ENCODE data around the gene CHRM4.

The CHRM4 gene

DNA sequence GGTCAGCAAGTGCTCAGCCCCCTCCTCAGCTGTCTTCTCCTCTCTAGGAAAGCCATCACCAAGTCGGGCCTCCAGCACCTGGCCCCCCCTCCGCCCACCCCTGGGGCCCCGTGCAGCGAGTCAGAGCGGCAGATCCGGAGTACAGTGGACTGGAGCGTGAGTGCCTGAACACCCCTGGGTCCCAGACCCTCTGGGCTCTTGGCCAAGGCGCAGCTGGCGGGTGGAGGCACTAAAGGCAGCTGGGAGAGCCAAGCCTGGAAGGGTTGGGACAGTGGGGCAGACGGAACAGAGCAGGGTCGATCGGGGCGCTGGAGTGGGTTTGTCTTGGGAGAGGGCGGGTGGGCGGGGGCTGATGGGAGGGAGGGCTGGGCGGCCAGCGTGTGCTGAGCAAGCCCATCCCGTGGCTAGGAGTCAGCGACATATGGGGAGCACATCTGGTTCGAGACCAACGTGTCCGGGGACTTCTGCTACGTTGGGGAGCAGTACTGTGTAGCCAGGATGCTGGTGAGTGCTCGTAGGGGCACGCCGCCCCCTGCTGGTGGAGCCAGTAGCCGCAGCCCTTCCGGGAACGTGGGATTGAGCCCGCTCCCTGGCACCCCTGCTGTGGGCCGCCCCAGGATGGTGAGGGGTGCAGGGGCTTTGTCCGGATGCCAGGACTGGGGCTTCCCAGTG lies 24.2 kb downstream of the CHRM4 start:
- FAIRE-seq = no peak

DNA sequence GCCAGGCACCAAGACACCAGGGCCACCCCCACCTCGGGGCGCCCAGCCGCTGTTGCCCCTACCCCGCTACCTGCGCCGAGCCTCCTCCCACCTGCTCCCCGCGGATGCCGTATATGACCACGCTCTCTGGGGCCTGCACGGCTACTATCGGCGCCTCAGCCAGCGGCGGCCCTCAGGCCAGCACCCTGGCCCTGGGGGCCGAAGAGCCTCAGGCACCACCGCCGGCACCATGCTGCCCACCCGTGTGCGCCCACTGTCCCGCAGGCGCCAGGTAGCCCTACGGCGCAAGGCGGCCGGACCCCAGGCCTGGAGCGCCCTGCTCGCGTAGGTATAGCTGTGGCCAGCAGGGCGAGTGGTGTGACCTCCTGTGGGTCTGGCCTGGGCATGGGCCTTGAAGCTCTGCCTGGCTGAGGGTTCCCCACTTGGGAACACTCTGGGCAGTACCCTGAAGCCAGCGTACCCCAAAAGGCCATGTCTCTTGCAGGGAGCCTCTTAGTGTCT lies 24.9 kb downstream of the CHRM4 start:
- FAIRE-seq = no peak

DNA sequence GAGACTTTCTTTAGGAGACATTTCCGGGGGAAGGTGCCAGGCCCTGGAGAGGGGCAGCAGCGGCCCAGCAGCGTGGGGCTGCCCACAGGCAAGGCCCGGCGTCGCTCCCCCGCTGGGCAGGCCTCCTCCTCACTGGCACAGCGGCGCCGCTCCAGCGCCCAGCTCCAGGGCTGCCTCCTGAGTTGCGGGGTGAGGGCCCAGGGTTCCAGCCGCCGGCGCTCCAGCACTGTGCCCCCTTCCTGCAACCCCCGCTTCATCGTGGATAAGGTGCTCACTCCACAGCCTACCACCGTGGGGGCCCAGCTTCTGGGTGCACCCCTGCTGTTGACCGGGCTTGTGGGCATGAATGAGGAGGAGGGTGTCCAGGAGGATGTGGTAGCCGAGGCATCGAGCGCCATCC lies 25.3 kb downstream of the CHRM4 start:
- no peak for FAIRE-seq

DNA sequence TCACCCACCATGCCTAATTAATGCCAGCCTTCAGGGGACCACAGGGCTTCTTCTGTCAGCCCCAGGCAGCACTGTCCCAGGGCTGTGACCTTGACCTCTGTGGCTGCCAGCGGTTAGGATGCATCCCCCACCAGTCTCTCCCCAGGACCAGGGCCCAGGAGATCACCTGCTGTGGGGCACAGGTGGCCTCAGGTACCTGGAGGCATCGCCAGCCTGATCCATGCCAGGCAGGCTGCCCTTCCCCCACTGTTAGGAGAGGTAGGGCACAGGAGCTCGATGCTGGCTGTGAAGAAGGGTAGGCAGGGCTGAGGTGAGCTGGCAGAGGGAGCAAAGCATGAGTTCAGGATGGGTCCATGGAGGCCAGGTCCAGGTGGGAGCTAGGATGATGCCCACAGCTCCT lies 26.8 kb downstream of the CHRM4 start:
- no peak for FAIRE-seq

DNA sequence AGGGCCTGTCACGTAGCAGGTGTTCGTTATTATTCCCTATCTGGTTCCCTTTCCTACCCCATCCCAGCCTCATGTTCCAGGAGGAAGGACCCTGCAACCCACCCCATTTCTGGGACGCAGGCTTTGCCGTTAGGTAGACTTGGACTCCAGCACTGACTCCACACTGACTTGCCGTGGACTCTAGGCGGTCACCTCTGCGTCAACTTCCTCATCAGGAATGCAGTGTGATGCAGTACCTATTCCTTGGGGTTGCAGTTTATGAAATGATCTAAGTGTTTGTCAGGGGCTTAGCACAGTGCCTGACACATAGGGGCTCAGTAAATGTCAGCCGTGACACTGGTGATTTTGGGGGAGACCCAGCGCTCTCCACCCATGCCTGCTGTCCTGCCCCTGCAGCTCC lies 27.5 kb downstream of the CHRM4 start:
- no peak for FAIRE-seq

DNA sequence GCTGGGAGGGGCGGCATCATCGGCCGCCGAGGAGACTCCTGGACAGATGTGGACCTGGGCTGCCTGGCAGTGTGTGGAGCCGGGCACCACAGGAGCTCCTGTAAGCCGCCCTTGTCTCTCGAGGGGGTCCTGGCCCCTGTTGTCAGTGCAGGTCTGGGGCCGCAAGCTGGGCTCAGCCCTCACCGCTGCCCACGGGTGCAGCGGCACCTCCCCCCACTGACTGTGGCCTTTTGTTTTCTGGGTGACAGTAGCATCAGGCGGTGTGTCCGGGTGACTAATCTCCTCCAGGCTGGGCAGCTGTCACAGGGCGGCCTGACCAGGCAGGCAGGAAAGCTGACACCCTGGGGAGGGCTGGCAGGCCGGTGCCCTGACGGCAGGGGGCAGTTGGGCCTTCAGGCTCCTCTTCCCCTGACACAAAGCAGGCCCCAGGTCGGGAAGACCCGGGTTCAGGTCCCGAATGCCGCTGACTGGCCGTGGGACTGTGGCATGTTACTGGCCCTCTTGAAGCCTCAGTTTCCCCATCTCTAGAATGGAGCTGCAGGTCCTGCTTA lies 28.0 kb downstream of the CHRM4 start:
- no peak for FAIRE-seq

DNA sequence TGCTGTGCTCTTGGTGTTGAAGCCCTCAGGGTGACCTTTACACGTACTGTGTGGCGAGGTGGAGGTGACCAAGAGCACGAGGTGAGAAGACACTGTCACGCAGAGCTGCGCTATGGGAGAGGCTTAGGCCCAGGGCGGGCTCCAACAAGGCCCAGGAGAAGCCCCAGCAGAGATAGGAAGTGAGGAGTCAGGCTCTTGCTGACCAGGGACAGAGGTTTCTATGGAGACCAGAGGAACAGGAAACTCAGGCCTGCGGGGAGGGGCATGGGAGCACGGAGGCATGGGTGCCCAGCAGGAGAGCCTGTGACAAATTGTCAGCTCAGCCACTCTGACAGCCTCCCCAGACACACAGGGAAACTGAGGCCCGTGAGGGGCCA lies 28.6 kb downstream of the CHRM4 start:
- no peak for FAIRE-seq

DNA sequence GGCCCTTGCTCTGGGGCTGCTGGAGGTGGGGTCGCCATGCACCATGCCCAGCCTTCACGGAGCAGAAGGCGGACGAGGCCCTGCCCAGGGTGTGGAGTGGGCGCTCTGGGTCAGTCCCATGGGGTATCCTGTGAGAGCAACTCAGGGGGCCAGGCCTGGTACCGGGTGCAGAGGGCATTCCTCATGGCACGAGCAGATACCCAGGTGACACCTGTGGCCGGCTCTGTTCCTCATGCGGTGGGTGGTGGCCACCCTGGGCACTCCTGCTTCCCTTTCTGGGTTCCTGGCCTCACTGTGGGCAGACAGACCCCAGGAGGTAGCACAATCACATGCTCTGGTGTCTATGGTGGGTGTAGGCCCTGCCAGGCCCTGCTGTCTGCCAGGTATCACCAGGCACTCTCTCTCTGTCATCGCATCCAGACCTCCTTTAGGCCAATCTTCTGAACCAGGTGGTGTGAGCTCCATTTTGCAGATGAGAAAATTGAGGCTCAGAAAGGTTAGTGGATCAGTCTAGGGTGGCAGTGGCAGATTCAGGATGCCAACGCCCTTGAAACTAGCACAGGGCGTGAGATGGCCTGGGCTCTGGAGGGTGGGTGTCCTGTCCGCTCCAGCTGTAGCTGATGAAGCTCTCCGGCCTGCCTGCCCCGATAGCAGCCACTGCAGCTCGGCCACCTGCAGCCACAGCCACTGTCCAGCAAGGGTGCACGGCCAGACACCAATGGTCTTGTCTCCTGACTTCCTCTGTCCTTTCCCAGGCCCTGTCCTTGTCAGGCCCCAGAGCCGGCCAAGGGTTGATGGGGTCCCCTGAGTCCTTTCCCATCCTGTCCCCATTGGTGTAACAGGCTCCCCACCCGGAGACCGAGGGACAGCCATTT lies 29.2 kb downstream of the CHRM4 start:
- no peak for FAIRE-seq

DNA sequence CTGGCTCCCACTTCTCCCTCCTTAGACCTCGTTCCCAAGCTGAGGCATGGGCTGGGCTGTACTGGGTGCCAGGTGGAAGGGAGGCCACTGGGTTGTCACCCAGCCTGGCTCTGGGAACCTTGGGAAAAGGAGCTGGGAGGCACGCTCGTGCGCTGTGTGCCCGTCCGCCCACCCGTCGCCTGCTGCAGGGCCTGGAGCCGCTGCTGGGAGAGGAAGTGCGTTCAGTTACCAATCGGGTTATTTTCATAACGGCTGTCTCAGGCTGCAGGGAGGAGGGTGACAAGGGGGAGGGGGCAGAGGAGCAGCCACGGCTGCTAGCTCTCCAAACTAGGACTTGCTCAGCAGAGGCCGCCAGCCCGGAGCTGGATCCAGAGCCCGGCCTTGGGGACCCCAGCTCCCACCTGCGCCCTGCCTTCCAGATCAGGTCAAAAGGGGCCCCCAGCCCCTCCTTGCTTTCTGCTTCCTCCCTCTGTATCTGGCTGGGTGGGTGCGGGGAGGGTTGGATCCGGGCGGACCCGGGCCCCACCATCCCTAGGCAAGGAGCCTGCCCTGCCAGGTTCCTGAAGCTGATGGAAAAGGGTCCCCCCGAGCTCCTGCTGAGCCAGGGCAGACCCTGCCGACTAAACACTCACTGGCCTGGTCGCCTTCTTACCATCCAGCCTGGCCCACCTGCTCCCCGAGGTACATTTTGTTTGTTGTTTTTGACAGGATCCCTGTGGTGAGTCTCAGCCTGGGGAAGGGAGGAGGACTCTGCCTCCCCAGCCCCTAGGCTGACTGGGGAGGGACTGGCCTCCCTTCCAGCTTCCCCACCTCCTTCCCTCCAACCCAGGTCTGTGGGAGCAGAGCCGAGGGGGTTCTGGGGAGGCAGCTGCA lies 30.1 kb downstream of the CHRM4 start:
- no peak for FAIRE-seq

DNA sequence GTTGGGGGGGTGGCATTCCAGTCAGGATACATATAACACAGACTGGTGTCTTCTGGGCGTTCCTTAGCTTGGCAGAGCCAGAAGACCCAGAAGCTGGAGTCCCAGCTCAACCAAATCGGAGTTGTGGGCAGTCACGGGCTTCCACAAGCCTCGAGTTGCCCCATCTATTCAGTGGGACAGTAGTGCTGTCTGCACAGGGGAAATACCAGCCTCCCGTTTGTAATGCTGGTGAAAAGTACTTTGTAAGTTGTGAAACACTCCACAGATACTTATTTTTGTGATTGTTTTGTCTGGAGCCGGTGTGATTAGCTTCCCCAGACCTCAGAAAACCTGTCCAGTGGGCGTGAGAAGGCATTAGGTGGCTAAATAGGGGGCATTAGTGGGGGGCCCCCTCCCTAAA lies 30.7 kb downstream of the CHRM4 start:
- FAIRE-seq = no peak

DNA sequence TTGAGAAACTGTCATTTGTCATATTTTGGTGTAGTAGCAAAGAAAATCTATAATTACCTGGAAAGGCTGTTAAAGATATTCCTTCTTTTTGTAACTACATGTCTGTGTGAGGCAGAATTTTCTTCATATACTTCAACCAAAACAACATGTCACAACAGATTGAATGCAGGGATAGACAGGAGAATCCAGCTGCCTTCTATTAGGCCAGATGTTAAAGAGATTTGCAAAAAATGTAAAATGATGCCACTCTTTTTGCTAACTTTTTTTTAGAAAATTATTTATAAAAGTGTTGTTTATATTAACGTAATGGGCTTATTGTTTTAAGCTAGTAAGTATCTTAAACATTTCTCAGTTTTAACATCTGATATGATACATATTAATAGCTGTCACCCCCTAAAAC lies 31.6 kb downstream of the CHRM4 start:
- no peak for FAIRE-seq

DNA sequence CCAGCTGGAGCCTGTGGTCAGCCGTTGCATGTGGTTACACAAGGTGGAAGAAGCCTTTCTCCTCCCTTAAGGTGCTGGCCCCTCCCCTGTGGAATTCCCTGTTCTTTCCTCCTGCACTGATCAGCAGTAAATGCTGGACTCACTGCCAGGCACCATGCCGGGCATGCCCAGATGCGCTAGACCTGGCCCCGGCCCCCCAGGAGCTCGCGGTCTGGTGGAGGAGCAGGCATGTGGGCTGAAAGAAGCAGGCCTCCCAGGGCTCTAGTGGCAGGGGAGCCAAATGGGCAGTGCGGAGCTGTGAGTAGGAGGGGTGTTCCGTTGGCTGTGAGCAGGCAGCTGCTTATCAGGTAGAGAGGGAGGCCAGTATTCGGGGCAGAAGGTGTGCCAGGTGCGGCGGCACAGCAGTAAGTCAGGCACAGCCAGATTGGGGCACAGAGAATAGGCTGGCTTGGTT lies 34.1 kb downstream of the CHRM4 start:
- no peak for FAIRE-seq

DNA sequence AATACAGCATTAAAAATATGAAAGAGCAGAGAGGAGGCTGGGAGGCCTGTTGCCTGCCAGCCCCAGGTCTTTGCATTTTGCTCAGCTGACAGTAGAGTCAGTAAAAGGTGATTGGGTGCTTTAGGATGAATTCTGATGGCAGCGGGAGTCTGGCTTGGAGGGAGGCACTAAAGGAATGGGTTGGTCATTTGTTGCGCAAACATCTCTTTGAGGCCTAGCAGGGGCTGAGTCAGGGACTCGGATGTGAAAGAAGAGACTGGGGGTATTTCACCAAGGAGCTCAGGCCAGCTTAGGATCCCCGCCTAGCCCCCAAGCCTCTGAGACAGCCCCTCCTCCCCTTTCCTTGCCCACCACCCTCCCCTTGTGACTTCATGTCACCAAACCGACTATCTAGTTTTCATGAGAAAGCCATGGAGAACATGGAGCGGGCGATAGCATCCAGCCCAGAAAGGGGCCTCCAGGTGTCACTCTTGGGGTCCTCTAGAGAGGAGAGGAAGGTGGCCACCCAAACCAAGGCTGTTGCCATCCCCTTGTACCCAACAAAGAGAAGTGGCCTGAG lies 34.6 kb downstream of the CHRM4 start:
- no peak for FAIRE-seq

DNA sequence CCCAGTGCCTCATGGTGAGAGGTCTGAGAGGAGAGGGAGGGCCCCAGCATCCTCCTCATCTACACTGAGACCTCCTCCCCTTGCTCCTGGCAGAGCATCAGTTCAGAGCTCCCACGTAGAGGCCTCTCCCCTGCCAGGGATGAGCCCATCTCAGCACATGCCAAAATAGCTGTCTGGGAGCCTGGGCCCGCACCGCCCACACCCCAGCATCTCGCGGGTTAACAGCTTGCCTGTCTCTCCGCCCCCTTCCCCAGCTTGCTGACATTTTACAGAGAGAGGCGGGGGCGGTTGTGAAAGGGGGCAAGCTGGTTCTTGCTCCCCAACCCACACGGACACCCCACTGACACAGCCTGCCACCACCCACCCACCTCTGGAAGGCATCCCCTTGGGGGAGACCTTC lies 37.9 kb downstream of the CHRM4 start:
- no peak for FAIRE-seq

DNA sequence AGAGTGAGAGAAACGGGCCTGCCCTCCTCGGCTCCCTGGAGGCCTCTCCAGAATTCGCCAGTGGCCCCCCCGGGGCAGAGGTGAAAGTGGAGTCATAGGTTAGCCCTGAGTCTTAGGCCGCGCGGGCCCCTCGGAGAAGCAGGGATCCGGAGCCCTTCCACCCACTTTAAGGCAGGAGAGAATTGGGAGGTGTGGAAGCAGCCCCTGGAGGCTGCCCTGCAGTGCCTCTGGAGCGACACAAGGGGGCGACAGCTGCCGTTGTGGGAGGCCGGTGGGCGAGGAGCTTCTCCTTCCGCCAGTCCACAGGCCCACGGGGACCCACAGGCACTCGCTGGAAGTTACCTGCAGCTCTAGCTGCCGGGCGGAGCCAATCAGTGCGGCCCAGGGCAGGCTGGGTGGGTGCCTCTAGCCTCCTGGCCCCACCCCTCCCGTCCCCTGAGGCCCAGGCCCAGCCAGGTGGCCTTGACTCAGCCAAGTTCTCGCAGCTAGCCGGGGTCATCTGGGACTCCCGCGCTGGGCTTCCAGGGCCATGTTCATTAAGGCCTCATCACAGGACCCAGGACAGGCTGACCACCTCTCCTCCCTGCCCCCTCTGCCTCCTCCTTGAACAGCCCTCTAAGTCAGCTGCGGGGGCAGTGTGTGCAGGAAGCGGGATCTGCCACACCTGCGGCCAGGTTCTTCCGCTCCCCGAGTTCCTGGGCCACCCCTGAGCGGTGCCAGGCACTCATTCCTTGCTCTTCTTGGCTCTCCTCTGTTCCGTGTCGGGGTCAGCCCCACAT lies 39.3 kb downstream of the CHRM4 start:
- FAIRE-seq = no peak

DNA sequence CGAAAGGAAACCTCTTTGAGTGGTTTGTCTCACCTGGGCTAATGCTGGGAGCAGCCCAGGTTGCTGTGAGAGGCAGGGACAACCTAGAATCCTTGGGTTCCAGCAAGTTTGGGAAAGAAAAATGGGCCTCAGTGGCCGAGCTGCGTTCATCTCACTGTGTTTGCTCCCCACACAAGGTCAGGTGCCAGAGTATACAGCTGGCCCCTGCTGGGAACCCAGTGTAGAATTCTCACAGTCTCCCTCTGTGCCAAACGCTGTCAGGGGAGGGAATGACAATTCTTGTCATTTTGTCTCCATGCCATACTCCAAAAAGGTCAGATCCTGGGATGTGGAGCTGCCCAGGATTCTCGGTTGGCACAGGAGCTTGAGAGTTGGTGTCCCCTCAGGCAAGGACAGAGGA lies 40.0 kb downstream of the CHRM4 start:
- FAIRE-seq = no peak

DNA sequence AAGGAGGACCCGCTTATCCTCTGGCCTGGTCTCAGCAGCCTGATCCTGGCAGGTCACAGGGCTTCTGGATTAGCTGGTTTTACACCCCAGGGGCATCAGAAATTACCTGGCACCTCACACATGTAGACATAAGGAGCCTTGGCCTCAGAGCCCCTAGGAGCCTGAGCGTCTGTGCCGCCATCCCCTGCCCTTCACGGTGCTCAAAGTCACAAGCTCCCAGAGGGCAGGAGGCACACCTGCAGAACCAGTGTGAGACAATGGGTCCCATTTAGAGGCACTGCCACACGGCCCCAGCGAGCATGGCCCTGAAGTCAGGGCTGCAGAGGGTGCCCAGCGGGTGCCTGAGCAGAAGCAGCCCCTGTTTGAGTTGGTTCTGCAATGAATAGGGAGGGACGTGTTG lies 40.4 kb downstream of the CHRM4 start:
- no peak for FAIRE-seq

DNA sequence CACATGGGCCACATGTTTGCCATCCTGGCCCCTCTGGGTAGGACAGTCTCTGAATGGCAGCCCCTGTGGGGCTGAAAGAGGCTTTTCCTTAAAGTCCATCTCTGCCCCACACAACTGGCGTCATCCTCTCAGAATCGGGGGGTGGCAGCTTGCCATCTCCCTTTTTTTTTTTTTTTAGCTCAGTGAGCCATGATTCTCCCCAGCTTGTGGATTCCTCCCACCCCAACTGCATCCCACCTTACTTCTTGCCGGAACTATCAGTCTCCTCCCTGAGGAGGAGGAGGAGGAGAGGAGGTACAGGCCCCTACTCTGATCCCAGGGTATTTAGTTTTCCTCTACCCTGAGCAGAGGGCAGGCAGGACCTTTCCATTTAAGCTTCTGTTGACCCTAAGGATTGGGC lies 40.9 kb downstream of the CHRM4 start:
- FAIRE-seq = no peak

DNA sequence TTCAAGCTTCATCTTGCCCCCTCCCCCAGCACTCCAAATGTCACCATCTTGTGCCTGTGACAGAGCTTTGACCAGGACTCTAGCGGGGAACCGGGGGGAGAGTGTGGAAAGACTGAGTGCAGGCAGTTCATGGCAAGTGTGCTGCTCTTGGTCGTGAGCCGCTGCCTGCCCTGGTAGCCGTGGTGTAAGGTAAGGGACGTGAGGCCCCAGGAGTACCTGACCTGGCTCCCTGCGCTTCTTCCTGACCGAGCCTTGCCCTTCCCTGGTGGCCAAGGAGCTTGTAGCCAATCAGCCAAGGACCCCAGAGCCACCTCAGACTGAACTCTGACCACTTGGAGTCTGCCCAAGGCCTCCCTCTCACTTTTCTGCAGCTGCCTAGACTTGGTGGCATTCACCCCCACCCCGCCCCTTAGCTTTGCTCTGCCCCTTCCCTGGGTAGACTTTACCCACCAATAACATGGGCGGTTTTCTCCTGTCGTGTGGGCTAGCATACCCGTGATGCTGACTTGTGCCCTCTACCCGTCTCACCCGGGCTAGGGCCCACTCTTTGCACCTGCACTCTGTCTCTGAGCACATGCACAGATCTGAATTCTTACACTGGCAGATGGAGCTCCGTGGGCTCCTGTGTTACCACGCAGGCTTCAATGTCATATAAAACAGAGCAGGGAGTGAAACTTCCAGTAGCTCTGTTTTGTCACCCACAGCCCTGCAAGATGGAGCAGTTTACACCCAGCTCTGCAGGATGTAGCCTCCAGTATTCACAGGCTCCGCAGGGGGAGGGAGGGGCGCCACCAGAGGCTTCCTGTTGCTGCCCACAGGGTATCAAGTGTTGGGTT lies 42.8 kb downstream of the CHRM4 start:
- FAIRE-seq = no peak

DNA sequence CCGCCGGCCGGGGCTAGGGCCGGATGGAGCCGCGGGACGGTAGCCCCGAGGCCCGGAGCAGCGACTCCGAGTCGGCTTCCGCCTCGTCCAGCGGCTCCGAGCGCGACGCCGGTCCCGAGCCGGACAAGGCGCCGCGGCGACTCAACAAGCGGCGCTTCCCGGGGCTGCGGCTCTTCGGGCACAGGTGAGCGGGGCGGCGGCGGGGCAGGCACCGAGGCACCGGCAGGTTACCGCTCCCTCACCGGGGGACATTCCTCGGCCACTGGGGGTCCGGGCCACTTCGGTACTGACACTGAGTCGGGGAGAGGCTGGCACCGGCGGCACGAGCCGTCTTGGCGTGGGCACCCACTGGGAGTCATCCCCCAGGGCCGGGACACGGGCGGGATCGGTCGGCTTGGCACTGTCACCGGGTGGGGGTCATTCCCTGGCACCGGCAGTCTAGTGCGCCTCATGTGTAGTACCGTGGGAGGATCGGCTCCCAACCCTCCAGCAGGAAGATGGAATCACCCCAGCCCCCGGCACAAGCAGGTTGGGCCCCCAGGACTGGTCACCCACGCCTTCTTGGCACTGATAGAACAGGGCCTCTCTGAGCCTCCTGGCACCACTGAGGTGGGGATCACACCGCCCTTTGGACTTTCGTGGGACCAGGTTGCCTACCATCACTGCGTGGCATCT lies 43.8 kb downstream of the CHRM4 start:
- no peak for FAIRE-seq
